MM.1S (cell line): Measurements from ENCODE around the gene LMLN.
A peak's percentile ranks its signal among the peaks of the same experiment; 100 is the strongest.

Experiments used
- DNase-seq: peaks from one replicate; pipeline ENCODE4 v3.0.0-alpha.2; 2015
- H2AFZ ChIP-seq: fragments of 300-600 bp; sonication (generic); 2 replicates; pipeline ENCODE4 v1.6.0; 2016; ENCODE audit warnings: antibody characterized with exemption, low read length
- H3F3A ChIP-seq: fragments of 300-600 bp; sonication (generic); 2 replicates; pipeline ENCODE4 v1.6.1; 2016; ENCODE audit warnings: mild to moderate bottlenecking, antibody characterized with exemption, low read length, moderate library complexity, mixed read lengths; ENCODE audit not compliant: insufficient read depth
- H3K27ac ChIP-seq: fragments of 300-600 bp; sonication (generic); 2 replicates; pipeline ENCODE4 v1.5.1; 2016; ENCODE audit warnings: mild to moderate bottlenecking, low read length
- H3K27me3 ChIP-seq: fragments of 300-600 bp; sonication (generic); replicated peaks from 2 replicates; pipeline ENCODE4 v1.6.0; 2016; ENCODE audit warnings: low read length; ENCODE audit not compliant: insufficient read depth
- H3K36me3 ChIP-seq: fragments of 300-600 bp; sonication (generic); replicated peaks from 2 replicates; pipeline ENCODE4 v1.6.1; 2016; ENCODE audit warnings: mild to moderate bottlenecking, low read length, mixed read lengths; ENCODE audit not compliant: insufficient read depth
- H3K4me1 ChIP-seq: fragments of 300-600 bp; sonication (generic); 2 replicates; pipeline ENCODE4 v1.6.1; 2016; ENCODE audit warnings: low read length, mixed read lengths
- H3K4me2 ChIP-seq: fragments of 300-600 bp; sonication (generic); 2 replicates; pipeline ENCODE4 v1.6.0; 2016; ENCODE audit warnings: low read depth, low read length
- H3K4me3 ChIP-seq: fragments of 300-600 bp; sonication (generic); 2 replicates; pipeline ENCODE4 v1.5.1; 2016; ENCODE audit warnings: low read length, mixed read lengths
- H3K79me2 ChIP-seq: fragments of 300-600 bp; sonication (generic); 2 replicates; pipeline ENCODE4 v1.6.1; 2016; ENCODE audit warnings: mixed run types, low read length, mixed read lengths
- H3K9ac ChIP-seq: fragments of 300-600 bp; sonication (generic); 2 replicates; pipeline ENCODE4 v1.6.1; 2016; ENCODE audit warnings: low read length, mixed read lengths
- H3K9me2 ChIP-seq: fragments of 300-600 bp; sonication (generic); replicated peaks from 2 replicates; pipeline ENCODE4 v1.6.1; 2016; ENCODE audit warnings: mild to moderate bottlenecking, low read length, mixed read lengths; ENCODE audit not compliant: insufficient read depth
- H3K9me3 ChIP-seq: fragments of 300-600 bp; sonication (generic); replicated peaks from 2 replicates; pipeline ENCODE4 v1.6.1; 2016; ENCODE audit warnings: mild to moderate bottlenecking, low read length, mixed read lengths; ENCODE audit not compliant: insufficient read depth
- H4K20me1 ChIP-seq: fragments of 300-600 bp; sonication (generic); 2 replicates; pipeline ENCODE4 v1.6.1; 2016; ENCODE audit warnings: mild to moderate bottlenecking, low read length, moderate library complexity, mixed read lengths; ENCODE audit not compliant: insufficient read depth
- CTCF ChIP-seq: fragments of 300-600 bp; sonication (generic); IDR thresholded peaks from 2 replicates; pipeline ENCODE4 v1.5.1; 2016; ENCODE audit warnings: antibody characterized with exemption, low read length, mixed read lengths
- EZH2 ChIP-seq: fragments of 300-600 bp; sonication (generic); optimal IDR thresholded peaks from 2 replicates; pipeline ENCODE3; 2017; ENCODE audit warnings: low read depth, mild to moderate bottlenecking, antibody characterized with exemption, low read length, mixed read lengths
- EZH2phosphoT487 ChIP-seq: fragments of 300-600 bp; sonication (generic); IDR thresholded peaks from 2 replicates; pipeline ENCODE4 v1.6.1; 2018; ENCODE audit warnings: antibody characterized with exemption, low read length

LMLN gene

DNA sequence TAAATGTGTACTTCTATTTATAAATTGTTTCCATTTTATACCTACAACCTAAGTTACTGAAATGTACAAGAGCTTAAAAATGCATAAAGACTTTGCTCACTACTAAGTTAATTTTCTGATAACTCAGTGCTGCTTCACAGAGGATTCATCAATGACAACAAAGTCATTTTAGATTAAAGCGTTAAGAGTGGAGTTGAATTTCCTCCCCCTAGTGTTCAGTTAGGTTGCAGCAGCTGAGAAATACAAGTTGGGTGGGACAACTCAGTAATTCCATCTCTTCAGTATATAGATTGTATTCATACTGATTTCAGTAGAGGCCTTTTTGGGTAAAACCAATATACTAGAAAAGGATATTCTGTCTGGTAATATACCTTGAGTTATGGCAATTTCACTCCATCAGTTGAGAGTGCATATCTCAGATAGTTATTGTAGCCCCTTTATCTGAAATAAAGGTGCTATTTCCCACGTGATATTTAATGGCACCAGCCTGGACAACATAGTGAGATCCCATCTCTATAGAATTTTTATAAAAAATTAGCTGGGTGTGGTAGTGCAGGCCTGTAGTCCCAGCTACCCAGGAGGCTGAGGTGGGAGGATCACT, 17.0 kb upstream of the LMLN start:
- Histone ChIP-seq H3F3A (0 out of 2 replicates have a peak, but pooled peaks cover 3% of the 10 kb centered on the region), H3K4me1 (no peaks in the 10 kb centered on the region), H3K4me2 (no peak overlapping the region), H3K79me2 (no peaks in the 10 kb centered on the region), H3K36me3 (no peaks in the 10 kb centered on the region), H3K27me3 (peaks cover 11% of the 10 kb centered on the region; the same call in 1 of the 2 replicates), H3K9me2 (no peaks in the 10 kb centered on the region), H4K20me1 (no peaks in the 10 kb centered on the region), H3K9ac (no peak overlapping the region), H3K27ac (no peak overlapping the region), H3K9me3 (no peaks in the 10 kb centered on the region), H3K4me3 (no peak overlapping the region), H2AFZ (no peak overlapping the region)
- TF ChIP-seq EZH2phosphoT487 (no peak), CTCF (peak; percentile 90)
- DNase-seq: peak; percentile 64

GRCh38 chr3:197949191-197949777, 10.7 kb upstream of the LMLN start:
- peak overlapping the region; percentile 83 for H3K4me3 ChIP-seq
- H3K4me2 ChIP-seq: peak overlapping the region; percentile 75
- peaks cover 31% of the 10 kb centered on the region for H3K36me3 ChIP-seq
- peak overlapping the region; percentile 75; the same call in 1 of the 2 replicates for H3K27ac ChIP-seq
- peak overlapping the region; percentile 56 for H2AFZ ChIP-seq
- peak overlapping the region; percentile 88 for H3K9ac ChIP-seq
- H3K9me3 ChIP-seq: no peaks in the 10 kb centered on the region
- H3K4me1 ChIP-seq: peaks cover 14% of the 10 kb centered on the region
- DNase-seq: no peak
- peaks cover 11% of the 10 kb centered on the region; the same call in 1 of the 2 replicates for H3K27me3 ChIP-seq
- peaks cover 38% of the 10 kb centered on the region for H3F3A ChIP-seq
- H3K9me2 ChIP-seq: no peaks in the 10 kb centered on the region
- TF ChIP-seq EZH2phosphoT487 (no peak), CTCF (no peak)
- peaks cover 12% of the 10 kb centered on the region; the same call in 1 of the 2 replicates for H4K20me1 ChIP-seq
- H3K79me2 ChIP-seq: peaks cover 43% of the 10 kb centered on the region

DNA sequence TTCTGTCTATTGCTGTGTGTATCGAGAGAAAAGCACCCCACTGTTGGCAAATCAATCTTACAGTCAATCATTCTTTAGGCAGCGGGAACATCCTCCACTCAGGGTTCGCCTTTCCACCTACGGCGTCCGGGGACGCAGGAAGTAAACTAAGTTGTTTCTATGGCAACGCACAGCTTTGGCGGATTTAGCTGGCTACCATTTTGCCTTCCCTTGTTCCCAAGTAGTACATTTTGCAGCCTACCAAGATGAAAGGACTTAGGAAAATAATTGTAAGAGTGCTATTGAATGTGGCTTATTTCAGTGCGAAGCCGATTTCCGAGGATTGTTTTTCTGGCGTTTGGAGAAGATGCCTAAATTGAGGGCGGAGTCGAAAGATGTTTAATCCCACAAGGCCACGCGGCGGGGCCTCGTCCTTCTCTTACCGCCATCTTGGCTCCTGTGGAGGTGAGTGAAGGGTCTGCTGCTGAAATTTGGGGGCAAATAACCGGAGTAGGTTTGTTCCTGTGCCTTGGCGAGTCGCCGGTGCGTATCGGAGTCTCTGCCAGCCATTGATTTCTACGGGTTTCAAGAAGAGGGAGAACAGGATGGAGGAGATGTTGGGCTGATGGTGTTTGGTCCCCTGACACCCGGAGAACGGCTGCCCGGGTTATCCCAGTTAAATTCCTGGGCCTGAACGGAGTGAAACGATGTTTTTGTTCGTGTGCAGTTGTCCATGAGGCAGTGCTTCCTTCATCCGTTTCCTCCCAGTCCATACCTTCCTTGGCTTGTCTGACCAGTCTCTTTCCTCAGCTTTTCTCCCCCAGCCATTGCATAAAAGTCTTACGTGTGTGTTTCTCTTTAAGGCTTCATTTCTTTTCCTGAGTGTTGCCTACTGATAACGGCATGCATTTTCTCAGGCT, 10.0 kb upstream of the LMLN start, which contains the start of gene RPL35A:
Gene RPL35A, plus strand, starts transcription at position 413 of the 899 bp plus-strand sequence. CDS start 778 bp downstream, outside the sequence.
- Histone ChIP-seq H3K36me3 (peaks cover 38% of the 10 kb centered on the region), H3K4me2 (peak within 1 kb of the TSS; percentile 93), H4K20me1 (peaks cover 12% of the 10 kb centered on the region; the same call in 1 of the 2 replicates), H3F3A (peaks cover 44% of the 10 kb centered on the region), H3K27me3 (peaks cover 11% of the 10 kb centered on the region; the same call in 1 of the 2 replicates), H3K79me2 (peaks cover 50% of the 10 kb centered on the region), H3K9me3 (no peaks in the 10 kb centered on the region), H2AFZ (peak within 1 kb of the TSS; percentile 56), H3K4me1 (peaks cover 14% of the 10 kb centered on the region), H3K9me2 (no peaks in the 10 kb centered on the region), H3K27ac (peak within 1 kb of the TSS; percentile 75), H3K4me3 (peak within 1 kb of the TSS; percentile 83), H3K9ac (peak within 1 kb of the TSS; percentile 88)
- TF ChIP-seq CTCF: no peak
- TF ChIP-seq EZH2: no peak
- no peak for TF ChIP-seq EZH2phosphoT487
- DNase-seq: peak; percentile 97
